Stimulated activated CD8-positive, alpha-beta memory T cell treated with anti-CD3 and anti-CD28 coated beads, Interleukin-4, amount 100 ng/mL, for 48 hours (primary cell): ENCODE data around the gene NDUFAF2.
"Not testable (repeated sequence)": the region's sequence is repeated elsewhere in the genome, so short reads cannot be mapped to it uniquely, and the experiment has no call there.

Source experiments
- DNase-seq: peaks from one replicate; pipeline ENCODE4 v3.0.0-alpha.2; 2020

NDUFAF2 gene

GRCh38 chr5:61052882-61053281 lies 107.9 kb downstream of the NDUFAF2 start:
- DNase-seq, result no peak

GRCh38 chr5:61053937-61054336 lies 108.9 kb downstream of the NDUFAF2 start:
- DNase-seq, result no peak

GRCh38 chr5:61055434-61056006 lies 110.5 kb downstream of the NDUFAF2 start:
- no peak for DNase-seq

GRCh38 chr5:61059499-61059898 lies 114.5 kb downstream of the NDUFAF2 start:
- DNase-seq, result no peak

- DNase-seq, result no peak
Observed at GRCh38 chr5:61069150-61069549, 124.1 kb downstream of the NDUFAF2 start.

- no peak for DNase-seq
Observed at GRCh38 chr5:61071526-61071925, 126.5 kb downstream of the NDUFAF2 start.

GRCh38 chr5:61076626-61077025 lies 131.6 kb downstream of the NDUFAF2 start:
- no peak for DNase-seq

- no peak for DNase-seq
Observed at GRCh38 chr5:61081741-61082140, 136.7 kb downstream of the NDUFAF2 start.

- DNase-seq, result no peak
Observed at GRCh38 chr5:61082516-61083280, 137.7 kb downstream of the NDUFAF2 start.

- DNase-seq, result no peak
Observed at GRCh38 chr5:61084658-61085057, 139.7 kb downstream of the NDUFAF2 start.

GRCh38 chr5:61085885-61086284 lies 140.9 kb downstream of the NDUFAF2 start:
- no peak for DNase-seq

GRCh38 chr5:61087921-61088320 lies 142.9 kb downstream of the NDUFAF2 start:
- no peak for DNase-seq

GRCh38 chr5:61089351-61089750 lies 144.3 kb downstream of the NDUFAF2 start:
- DNase-seq, result no peak

GRCh38 chr5:61093046-61093771 lies 148.2 kb downstream of the NDUFAF2 start:
- not testable (repeated sequence) for DNase-seq

GRCh38 chr5:61097465-61097864 lies 152.5 kb downstream of the NDUFAF2 start:
- no peak for DNase-seq

- DNase-seq, result no peak
Observed at GRCh38 chr5:61098251-61098995, 153.4 kb downstream of the NDUFAF2 start.

GRCh38 chr5:61100437-61100836 lies 155.4 kb downstream of the NDUFAF2 start:
- no peak for DNase-seq

GRCh38 chr5:61114441-61114840 lies 169.4 kb downstream of the NDUFAF2 start:
- no peak for DNase-seq

GRCh38 chr5:61115968-61116367 lies 171.0 kb downstream of the NDUFAF2 start:
- no peak for DNase-seq

GRCh38 chr5:61119066-61119465 lies 174.1 kb downstream of the NDUFAF2 start:
- no peak for DNase-seq

- DNase-seq, result no peak
Observed at GRCh38 chr5:61120534-61120933, 175.5 kb downstream of the NDUFAF2 start.

- no peak for DNase-seq
Observed at GRCh38 chr5:61123145-61123544, 178.1 kb downstream of the NDUFAF2 start.

- DNase-seq, result no peak
Observed at GRCh38 chr5:61130289-61130688, 185.3 kb downstream of the NDUFAF2 start.
